HG03378 (cell line): Measurements from ENCODE around the gene SLC22A24.
"Not testable (repeated sequence)": the region's sequence is repeated elsewhere in the genome, so short reads cannot be mapped to it uniquely, and the experiment has no call there.

ENCODE experiments used
- ATAC-seq: cut with Tn5 transposase; IDR thresholded peaks from one replicate; pipeline ENCODE4 v1.9.1; 2021; ENCODE audit warnings: mild to moderate bottlenecking, moderate library complexity; ENCODE audit not compliant: unreplicated experiment

The SLC22A24 gene

GRCh38 chr11:63144121-63144520, at the start of gene SLC22A24:
TSS of gene SLC22A24 (minus strand) at chr11:63144221. CDS start at chr11:63143779, 442 bp downstream.
- ATAC-seq, result no peak

DNA sequence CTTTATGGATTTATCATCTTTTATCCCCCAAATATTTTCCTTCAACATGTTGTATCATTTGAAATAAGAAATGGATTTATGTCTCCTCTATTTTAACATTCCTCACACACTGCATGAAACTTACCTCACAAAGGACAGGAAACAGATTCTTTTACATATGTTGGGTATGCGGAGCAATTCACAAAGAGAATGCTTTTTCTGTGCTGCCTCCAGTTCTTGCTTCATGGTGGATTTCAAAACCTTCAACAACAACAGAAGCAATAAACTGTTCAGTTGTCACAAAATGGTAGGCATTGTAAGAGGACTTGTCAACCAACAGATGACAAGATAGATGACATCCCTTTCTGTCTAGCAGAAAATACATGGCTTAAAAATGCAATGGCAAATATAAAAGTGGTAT, 36.5 kb upstream of the SLC22A24 start:
- no peak for ATAC-seq

DNA sequence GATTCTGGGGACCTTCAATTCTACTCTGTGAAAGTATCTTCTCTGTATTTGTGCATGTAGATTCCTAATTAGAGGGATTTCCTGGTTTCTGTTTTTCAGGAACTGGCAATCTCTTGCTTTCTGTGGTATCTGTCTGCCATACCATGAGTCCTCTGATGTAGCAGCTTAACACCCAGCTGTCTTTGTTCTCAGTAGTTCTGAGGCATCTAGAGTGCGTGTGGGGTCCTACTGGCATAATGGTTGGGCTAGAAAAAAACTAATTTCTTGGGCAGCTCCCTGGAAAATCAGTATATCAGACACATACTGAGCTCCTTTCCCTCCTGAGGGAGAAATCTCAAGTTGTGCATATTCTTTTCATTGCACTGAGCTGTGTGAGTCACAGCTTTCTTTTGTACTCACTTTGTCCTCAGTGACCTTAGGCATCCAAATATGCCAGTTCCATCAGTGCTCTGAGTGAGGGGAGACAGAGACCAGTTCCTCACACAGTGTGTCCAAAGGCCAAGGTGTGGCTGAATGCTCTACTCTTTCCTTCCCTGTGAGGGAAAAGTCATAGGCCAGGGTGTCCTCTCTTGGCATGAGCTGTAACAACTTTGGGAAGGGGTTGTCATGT, 35.5 kb upstream of the SLC22A24 start:
- no peak for ATAC-seq

GRCh38 chr11:63177872-63178271, 33.9 kb upstream of the SLC22A24 start:
- no peak for ATAC-seq

DNA sequence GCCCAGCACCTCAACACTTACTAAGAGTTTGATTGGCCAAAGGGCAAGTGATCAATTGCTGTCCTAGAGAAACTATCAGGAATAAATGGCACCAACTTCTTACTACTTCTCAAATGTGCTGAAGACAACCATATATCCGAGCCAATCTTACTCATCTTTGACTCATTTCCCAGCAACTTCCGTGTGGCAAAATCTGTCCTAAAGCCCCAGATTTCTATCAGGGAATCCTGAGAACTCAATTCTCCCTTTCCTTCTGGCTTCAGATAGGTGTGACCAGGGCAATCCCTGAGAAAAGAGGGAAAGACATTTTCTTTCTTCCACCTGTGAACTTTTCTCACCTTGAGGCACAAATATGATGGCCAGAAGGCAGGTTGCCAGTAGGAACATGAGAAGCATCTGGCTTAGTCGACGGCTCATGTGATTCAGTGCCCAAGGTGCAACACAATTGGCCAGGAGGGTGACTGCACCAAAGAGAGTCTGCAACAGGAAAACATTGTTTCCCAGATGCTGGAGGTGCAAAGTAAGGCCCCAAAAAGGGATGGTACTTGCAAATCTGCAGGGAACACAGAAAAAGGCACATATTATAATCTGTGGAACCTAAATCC, 21.8 kb upstream of the SLC22A24 start:
- ATAC-seq, result no peak

DNA sequence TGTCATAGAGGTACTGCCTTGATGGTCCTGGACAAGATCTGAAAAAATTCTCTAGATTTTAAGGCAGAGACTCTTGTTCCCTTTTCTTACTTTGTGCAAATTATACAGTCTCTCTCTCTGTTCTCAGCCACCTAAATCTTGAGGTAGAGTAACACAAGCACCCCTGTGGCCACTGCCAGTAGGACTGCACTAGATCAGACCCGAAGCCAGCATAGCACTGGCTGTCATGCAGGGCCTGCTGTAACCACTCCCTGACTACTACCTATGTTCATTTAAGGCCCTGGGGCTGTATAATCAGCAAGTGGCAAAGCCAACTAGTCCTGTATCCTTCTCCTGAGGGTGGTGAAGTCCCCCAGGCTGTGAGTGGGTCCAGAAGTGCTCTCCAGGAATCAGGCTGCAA, 11.8 kb upstream of the SLC22A24 start:
- ATAC-seq, result no peak

DNA sequence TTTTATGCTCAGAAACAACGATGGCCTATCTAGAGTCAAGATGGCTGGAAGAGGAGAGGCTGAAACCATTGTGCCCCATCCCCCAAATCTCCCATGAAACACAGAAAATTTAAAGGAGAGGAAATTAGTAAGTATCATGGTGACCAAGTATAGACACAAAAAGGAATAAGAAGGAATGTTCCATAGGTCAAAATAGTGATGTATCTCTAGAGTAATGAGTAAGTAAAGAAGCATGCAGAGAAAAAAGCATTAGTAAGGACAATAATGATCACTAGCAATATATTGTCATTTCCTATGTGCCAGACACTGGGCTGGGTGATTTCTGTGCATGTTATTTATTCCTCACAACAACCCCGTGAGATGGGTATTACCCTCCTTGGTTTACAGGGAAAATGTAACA, 2.6 kb upstream of the SLC22A24 start:
- no peak for ATAC-seq

DNA sequence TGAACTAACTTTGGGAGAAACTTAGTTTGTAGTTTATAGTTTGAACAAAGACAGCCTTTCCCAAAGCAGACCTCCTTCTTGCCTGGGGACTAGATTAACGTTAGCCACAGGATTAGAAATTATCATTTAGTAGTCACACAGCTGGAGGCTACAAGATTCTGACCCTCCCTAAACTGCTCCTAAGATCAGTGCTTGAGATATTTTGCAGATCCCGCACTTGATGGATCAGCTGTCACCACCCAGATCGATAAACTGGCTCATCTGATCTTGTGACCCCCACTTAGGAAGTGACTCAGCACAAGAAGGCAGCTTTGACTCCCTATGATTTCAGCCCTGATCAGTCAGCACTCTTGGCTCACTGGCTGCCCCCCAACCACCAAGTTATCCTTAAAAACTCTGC, 1.6 kb downstream of the SLC22A24 start:
- no peak for ATAC-seq

DNA sequence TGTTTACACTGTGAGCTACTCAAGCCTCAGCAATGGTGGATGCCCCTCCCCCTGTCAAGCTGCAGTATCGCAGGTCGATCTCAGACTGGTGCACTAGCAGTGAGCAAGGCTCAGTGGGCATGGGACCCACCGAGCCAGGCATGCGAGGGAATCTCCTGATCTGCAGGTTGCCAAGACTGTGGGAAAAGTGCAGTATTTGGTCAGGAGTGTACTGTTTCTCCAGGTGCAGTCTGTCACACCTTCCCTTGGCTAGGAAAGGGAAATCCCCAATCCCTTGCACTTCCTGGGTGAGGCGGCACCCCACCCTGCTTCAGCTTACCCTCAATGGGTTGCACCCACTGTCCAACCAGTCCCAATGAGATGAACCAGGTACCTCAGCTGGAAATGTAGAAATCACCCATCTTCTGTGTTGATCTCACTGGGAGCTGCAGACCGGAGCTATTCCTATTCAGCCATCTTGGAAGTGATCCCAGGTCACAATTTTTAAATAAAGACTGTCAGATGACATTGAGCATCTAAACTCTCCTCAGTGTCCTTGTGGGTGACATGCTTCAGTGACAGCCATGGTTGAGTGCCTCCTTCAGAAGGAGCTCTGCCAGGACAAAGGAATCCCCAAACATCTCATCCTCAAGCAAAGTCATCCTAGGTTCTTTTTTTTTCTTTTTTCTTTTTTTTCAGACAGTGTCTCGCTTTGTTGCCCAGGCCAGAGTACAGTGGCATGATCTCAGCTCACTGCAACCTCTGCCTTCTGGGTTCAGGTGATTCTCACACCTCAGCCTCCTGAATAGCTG, 10.8 kb downstream of the SLC22A24 start:
- ATAC-seq, result no peak

DNA sequence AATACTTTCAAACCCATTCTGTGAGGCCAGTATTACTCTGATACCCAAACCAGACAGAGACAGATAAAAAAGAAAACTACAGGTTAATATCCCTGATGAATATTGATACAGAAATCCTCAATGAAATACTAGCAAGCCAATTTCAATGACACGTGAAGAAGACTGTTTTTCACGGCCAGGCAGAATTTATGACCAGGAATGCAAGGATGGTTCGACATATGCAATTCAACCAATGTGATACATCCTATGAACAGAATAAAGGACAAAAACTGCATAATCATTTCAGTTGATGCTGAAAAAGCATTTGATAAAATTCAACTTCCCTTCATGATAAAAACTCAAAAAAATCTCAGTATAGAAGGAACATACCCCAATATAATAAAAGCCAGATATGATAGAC, 44.5 kb downstream of the SLC22A24 start:
- ATAC-seq, result no peak

- no peak for ATAC-seq
Observed at GRCh38 chr11:63080682-63081081, 63.3 kb downstream of the SLC22A24 start.

GRCh38 chr11:63046203-63046602, 97.8 kb downstream of the SLC22A24 start:
- not testable (repeated sequence) for ATAC-seq

GRCh38 chr11:63042596-63042995, 101.4 kb downstream of the SLC22A24 start:
- ATAC-seq, result no peak

DNA sequence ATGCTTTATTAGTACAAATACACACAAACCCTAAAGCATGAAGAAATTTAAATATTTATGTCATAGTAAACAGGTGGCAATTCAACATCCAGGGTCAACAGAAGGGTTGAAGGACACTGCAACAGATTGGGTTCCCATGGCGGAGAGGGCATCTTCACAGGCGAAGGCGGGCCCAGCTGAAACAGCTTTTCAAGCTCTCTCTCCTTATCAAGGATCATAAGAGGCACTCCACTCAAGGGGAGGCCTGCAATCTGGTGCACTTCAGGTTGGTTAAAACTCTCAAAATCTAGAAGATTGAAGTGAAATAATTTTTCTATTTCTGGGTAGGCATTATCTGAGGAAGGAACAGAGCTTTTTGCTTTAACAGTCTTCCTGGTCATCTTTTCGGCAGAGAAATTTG, 111.6 kb downstream of the SLC22A24 start:
- no peak for ATAC-seq
